ENCODE results near the gene SHF.

DNA sequence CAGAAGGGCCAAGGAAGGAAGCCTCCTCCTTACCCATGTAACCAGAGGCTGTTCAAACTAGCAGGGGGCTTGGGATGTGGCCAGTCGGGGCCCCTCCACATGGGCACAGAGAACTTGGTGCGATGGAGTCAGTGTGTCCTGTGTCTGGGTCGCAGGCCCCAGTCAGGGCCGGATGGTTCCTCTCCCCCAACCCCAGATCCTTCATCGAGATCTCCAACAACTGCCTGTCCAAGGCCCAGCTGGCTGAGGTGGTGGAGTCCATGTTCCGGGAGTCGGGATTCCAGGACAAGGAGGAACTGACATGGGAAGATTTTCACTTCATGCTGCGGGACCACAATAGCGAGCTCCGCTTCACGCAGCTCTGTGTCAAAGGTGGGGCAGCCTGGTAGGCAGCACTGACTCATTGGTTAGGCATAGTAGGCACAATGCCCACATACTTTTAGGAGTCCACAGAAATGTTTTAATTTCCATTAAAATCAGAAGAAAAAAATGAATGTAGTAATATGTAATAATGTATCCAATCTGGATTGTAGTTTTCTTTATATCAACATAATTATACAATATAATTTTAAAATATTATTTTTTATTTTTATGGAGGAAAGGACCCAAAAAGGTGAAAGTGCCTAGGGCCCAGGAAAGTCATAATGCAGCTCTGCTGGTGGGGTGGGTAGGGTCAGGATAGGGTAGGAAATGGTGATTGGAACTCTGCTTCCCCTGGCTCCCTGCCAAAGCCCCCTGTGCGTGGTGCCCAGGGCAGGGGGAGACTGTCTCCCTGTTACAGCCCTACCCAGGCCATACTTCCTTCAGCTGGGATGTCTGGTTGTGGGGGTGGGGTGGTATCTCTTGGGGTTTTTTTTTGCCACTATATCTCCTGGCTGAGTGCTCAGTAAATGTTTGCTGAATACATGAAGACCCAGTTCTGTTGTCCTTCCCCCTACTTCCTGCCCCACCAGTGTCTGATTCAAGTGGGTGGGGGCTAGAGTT lies 39.4 kb downstream of the SHF start:
- TF ChIP-seq POLR2AphosphoS5 (IDR thresholded peaks at IDR 0.05; ENCODE audit: low read depth, low read length) (no peak), POLR2A (IDR thresholded peaks at IDR 0.05; ENCODE audit: low read depth, low read length) (no peak)

Data from GM12892 (cell line).